Fibroblast of villous mesenchyme (primary cell): ENCODE results near the gene CCT8L2. TPM values are rescaled to one million over a fixed set of nuclear protein-coding genes. Genes with fewer than 3 reads are reported as not detected.
"Not testable (repeated sequence)": the region's sequence is repeated elsewhere in the genome, so short reads cannot be mapped to it uniquely, and the experiment has no call there.

Experiments
- DNase-seq: peaks from one replicate; pipeline ENCODE4 v3.0.0-alpha.2; 2010; ENCODE audit warnings: low read depth
- H3K4me3 ChIP-seq: 2 replicates; pipeline ENCODE4 v1.5.1; 2011; ENCODE audit warnings: low read depth, mild to moderate bottlenecking, low read length
- total RNA-seq: library from RNA; depleted of rRNA; stranded (reverse); fragments of >200 nt; gene quantifications from 2 replicates; pipeline ENCODE4 v1.2.3, GENCODE V29; 2012
- TF ChIP-seq, protein P1 (sequence below): IDR thresholded peaks from 2 replicates; pipeline ENCODE4 v1.5.1; 2012; ENCODE audit warnings: low read depth, mild to moderate bottlenecking, low read length; ENCODE audit not compliant: insufficient read depth

Gene CCT8L2
- total RNA-seq, 1 donor = not detected

DNA sequence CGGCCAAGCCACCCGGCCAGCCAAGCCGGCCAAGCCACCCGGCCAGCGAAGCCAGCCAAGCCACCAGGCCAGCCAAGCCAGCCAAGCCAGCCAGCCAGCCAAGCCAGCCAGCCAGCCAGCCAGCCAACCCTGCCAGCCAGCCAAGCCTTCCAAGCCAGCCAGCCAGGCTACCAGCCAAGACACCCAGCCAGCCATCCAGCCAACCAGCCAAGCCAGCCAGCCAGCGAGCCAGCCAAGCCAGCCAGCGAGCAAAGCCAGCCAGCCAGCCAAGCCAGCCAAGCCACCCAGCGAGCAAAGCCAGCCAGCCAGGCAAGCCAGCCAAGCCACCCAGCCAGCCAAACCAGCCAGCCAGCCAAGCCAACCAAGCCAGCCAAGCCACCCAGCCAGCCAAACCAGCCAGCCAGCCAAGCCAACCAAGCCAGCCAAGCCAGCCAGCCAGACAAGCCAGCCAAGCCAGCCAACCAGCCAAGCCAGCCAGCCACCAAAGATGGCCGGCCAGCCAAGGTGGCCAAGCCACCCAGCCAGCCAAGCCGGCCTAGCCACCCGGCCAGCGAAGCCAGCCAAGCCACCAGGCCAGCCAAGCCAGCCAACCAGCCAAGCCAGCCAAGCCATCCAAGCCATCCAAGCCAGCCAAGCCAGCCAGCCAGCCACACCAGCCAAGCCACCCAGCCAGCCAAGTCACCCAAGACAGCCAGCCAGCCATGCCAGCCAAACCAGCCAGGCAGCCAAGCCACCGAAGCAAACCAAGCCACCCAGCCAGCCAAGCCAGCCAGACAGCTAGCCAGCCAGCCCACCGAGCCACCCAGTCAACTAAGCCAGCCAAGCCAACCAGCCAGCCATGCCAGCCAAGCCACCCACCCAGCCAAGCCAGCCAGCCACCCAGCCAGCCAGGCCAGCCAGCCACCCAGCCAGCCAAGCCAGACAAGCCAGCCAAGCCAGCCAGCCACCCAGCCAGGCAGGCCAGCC lies 28.8 kb downstream of the CCT8L2 start:
- no peak overlapping the region for H3K4me3 ChIP-seq
- TF ChIP-seq, protein P1, sequence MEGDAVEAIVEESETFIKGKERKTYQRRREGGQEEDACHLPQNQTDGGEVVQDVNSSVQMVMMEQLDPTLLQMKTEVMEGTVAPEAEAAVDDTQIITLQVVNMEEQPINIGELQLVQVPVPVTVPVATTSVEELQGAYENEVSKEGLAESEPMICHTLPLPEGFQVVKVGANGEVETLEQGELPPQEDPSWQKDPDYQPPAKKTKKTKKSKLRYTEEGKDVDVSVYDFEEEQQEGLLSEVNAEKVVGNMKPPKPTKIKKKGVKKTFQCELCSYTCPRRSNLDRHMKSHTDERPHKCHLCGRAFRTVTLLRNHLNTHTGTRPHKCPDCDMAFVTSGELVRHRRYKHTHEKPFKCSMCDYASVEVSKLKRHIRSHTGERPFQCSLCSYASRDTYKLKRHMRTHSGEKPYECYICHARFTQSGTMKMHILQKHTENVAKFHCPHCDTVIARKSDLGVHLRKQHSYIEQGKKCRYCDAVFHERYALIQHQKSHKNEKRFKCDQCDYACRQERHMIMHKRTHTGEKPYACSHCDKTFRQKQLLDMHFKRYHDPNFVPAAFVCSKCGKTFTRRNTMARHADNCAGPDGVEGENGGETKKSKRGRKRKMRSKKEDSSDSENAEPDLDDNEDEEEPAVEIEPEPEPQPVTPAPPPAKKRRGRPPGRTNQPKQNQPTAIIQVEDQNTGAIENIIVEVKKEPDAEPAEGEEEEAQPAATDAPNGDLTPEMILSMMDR = no peak
- no peak for DNase-seq

DNA sequence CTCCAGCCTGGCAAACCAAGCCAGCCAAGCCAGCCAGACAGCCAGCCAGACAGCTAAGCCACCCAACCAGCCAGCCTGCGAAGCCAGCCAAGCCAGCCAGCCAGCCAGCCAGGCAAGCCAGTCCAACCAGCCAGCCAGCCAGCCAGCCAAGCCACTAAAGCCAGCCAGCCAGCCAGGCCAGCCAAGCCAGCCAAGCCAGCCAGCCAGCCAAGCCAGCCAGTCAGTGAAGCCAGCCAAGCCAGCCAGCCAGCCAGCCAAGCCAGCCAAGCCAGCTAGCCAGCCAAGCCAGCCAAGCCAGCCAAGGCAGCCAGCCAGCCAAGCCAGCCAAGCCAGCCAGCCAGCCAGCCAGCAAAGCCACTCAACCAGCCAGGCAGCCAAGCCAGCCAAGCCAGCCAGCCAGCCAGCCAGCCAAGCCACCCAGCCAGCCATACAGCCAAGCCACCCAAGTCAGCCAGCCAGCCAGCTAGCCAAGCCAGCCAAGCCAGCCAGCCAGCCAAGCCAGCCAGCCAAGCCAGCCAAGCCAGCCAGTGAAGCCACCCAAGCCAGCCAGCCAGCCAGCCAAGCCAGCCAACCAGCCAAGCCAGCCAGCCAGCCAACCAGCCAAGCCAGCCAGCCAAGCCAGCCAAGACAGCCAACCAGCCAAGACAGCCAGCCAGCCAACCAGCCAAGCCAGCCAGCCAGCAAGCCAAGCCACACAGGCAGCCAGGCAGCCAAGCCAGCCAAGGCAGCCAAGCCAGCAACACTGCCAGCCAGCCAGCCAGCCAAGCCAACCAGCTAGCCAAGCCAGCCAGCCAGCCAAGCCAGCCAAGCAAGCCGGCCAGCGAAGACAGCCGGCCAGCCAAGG lies 29.7 kb downstream of the CCT8L2 start:
- H3K4me3 ChIP-seq = no peak overlapping the region
- DNase-seq = no peak
- TF ChIP-seq, protein P1 = no peak

DNA sequence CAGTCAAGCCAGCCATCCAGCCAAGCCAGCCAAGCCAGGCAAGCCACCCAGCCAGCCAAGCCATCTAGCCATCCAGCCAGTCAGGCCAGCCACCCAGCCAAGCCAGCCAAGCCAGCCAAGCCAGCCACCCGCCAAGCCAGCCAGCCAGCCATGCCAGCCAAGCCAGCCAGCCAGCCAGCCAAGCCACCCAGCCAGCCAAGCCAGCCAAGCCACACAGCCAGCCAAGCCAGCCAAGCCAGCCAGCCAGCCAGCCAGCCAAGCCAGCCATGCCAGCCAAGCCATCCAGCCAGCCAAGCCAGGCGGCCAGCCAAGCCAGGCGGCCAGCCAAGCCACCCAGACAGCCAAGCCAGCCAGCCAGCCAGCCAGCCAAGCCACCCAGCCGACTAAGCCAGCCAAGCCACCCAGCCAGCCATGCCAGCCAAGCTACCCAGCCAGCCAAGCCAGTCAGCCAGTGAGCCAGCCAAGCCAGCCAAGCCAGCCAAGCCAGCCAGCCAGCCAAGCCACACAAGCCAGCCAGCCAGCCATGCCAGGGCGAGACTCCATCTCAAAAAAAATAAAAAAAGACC lies 31.4 kb downstream of the CCT8L2 start:
- not testable (repeated sequence) for H3K4me3 ChIP-seq, DNase-seq

DNA sequence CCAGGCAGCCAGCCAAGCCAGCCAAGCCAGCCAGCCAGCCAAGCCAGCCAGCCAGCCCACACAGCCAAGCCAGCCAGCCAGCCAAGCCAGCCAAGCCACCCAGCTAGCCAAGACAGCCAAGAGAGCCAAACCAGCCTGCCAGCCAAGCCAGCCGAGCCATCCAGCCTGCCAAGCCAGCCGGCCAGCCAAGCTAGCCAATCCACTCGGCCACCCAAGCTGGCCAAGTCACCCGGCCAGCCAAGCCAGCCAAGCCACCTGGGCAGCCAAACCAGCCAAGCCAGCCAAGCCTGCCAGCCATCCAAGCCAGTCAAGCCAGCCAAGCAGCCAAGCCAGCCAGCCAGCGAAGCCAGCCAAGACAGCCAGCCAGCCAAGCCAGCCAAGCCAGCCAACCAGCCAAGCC lies 32.0 kb downstream of the CCT8L2 start:
- H3K4me3 ChIP-seq, DNase-seq: not testable (repeated sequence)

DNA sequence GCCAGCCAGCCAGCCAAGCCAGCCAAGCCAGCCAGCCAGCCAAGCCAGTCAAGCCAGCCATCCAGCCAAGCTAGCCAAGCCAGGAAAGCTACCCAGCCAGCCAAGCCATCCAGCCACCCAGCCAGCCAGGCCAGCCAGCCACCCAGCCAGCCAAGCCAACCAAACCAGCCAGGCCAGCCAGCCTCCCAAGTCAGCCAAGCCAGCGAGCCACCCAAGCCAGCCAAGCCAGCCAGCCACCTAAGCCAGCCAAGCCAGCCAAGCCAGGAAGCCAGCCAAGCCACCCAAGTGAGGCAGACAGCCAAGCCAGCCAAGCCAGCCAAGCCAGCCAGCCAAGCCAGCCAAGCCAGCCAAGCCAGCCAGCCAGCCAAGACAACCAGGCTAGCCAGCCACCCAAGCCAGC lies 32.6 kb downstream of the CCT8L2 start:
- H3K4me3 ChIP-seq, DNase-seq: not testable (repeated sequence)

DNA sequence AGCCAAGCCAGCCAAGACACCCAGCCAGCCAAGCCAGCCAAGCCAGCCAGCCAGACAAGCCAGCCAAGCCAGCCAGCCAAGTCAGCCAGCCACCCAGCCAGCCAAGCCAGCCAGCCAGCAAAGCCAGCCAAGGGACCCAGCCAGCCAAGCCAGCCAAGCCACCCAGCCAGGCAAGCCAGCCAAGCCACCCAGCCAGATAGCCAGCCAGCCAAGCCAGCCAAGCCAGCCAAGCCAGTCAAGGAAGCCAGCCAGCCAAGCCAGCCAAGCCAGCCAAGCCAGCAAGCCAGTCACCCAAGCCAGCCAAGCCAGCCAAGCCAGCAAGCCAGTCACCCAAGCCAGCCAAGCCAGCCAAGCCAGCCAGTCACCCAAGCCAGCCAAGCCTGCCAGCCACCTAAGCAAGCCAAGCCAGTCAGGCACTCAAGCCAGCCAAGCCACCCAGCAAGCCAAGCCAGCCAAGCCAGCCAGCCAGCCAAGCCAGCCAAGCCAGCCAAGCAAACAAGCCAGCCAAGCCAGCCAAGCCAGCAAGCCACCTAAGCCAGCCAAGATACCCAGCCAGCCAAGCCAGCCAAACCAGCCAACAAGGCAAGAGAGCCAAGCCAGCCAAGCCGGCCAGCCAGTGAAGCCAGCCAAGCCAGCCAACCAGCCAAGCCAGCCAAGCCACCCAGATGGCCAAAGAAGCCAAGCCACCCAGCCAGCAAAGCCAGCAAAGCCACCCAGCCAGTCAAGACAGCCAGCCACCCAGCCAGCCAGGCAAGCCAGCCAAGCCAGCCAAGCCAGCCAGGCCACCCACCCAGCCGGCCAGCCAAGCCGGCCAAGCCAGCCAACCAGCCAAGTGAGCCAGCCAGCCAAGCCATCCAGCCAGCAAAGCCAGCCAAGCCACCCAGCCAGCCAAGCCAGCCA lies 33.3 kb downstream of the CCT8L2 start:
- DNase-seq = no peak
- no peak overlapping the region for H3K4me3 ChIP-seq
- TF ChIP-seq, protein P1 = no peak

DNA sequence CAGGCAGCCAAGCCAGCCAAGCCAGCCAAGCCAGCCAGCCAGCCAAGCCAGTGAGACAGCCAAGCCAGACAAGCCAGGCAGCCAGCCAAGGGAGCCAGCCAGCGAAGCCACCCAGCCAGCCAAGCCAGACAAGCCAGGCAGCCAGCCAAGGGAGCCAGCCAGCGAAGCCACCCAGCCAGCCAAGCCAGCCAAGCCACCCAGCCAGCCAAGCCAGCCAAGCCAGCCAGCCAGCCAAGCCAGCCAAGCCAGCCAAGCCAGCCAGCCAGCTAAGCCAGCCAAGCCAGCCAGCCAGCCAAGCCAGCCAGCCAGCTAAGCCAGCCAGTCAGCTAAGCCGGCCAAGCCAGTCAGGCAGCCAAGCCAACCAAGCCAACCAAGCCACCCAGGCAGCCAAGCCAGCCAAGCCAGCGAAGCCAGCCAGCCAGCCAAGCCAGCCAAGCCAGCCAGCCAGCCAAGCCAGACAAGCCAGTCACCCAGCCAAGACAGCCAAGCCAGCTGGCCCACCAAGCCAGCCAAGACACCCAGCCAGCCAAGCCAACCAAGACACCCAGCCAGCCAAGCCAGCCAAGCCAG lies 34.1 kb downstream of the CCT8L2 start:
- not testable (repeated sequence) for DNase-seq, H3K4me3 ChIP-seq

DNA sequence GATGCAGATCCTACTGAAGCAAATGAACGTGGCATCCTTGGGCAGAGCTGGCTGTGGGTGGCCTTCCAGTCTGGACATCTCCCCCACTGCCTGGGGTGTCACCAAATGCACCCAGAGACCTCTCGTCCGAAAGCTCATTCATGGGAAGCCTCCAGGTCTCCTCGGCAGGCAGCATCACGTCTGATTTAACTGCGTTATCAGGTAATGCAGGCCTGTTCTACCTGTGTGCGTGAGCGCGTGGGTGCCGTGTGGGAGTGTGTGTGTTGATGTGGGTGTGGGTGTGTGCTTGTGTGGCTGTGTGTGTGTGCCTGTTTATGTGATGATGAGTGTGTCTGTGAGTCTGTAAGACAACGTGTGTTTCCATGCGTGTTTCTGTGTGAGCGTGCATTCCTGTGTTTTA lies 35.1 kb downstream of the CCT8L2 start:
- not testable (repeated sequence) for H3K4me3 ChIP-seq, DNase-seq

DNA sequence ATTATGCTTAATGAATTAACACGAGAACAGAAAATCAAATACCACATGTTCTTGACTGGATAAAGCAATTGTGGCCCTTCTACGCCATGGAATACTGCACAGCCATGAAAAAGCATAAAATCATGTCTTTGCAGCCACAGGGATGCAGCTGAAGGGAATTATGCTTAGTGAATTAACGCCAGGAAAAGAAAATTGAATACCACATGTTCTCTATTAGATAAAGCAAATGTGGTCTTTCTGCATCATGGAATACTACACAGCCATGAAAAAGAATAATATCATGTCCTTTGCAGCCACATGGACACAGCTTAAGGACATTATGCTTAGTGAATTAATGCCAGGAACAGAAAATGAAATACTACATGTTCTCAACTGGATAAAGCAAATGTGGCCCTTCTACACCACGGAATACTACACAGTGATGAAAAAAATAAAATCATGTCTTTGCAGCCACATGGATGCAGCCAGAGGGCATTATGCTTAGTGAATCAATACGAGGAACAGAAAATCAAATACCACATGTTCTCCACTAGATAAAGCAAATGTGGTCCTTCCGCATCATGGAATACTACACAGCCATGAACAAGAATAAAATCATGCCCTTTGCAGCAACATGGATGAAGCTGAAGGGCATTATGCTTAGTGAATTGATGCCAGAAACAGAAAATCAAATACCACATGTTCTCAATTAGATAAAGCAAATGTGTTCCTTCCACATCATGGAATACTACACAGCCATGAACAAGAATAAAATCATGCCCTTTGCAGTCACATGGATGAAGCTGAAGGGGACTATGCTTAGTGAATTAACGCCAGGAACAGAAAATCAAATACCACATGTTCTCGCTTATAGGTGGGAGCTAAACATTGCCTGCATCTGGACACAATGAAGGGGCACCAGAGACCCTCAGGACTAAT lies 37.3 kb downstream of the CCT8L2 start:
- not testable (repeated sequence) for H3K4me3 ChIP-seq, DNase-seq

DNA sequence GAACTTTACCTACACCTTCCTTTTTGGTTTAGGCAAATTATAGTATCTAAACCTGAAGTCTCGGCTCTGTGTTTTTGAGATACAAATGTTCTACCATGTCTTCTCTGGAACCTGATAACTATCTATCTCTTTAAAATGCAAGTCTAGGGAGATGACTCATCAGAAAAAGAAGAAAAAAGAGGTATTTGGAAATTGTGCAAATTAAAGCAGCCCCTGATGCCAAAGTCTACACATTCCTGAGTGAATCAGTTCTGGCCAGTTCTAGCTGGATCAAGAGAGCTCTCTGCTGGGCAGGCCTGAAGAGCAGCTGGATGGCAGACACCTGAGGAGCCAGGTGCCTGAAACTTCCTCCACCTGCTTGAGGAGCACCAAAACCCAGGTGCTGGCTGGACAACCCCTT lies 49.3 kb downstream of the CCT8L2 start:
- not testable (repeated sequence) for H3K4me3 ChIP-seq

More for the DNA sequence above, 49.3 kb downstream of the CCT8L2 start:
- DNase-seq = not testable (repeated sequence)
